Loucy (cell line): Measurements from ENCODE around the gene EREG.

ENCODE experiments used
- H2AFZ ChIP-seq: fragments of 200-600 bp; sonication (generic); 2 replicates; pipeline ENCODE4 v1.6.0; 2016; ENCODE audit warnings: antibody characterized with exemption, mild to moderate bottlenecking, low read length, moderate library complexity
- H3F3A ChIP-seq: fragments of 200-600 bp; 2 replicates; pipeline ENCODE4 v1.6.0; 2016; ENCODE audit warnings: antibody characterized with exemption, low read depth, mild to moderate bottlenecking
- H3K27me3 ChIP-seq: fragments of 200-600 bp; sonication (generic); 2 replicates; pipeline ENCODE4 v1.6.1; 2014; ENCODE audit warnings: low read length, mild to moderate bottlenecking; ENCODE audit not compliant: insufficient read depth, poor library complexity, severe bottlenecking
- H3K36me3 ChIP-seq: fragments of 200-600 bp; sonication (generic); 2 replicates; pipeline ENCODE4 v1.6.1; 2016; ENCODE audit warnings: low read length; ENCODE audit not compliant: insufficient read depth
- H3K4me1 ChIP-seq: fragments of 200-600 bp; sonication (generic); 2 replicates; pipeline ENCODE4 v1.5.1; 2014; ENCODE audit warnings: low read length, mild to moderate bottlenecking; ENCODE audit not compliant: insufficient read depth, poor library complexity, severe bottlenecking
- H3K4me2 ChIP-seq: fragments of 200-600 bp; sonication (generic); 2 replicates; pipeline ENCODE4 v1.6.0; 2014; ENCODE audit warnings: antibody characterized with exemption, low read length, low read depth, mild to moderate bottlenecking; ENCODE audit not compliant: poor library complexity, severe bottlenecking
- H3K4me3 ChIP-seq: fragments of 200-600 bp; sonication (generic); 2 replicates; pipeline ENCODE4 v1.5.1; 2014; ENCODE audit warnings: low read length, mild to moderate bottlenecking, mixed read lengths; ENCODE audit not compliant: poor library complexity, severe bottlenecking
- H3K79me2 ChIP-seq: fragments of 200-600 bp; sonication (generic); 2 replicates; pipeline ENCODE4 v1.6.1; 2014; ENCODE audit warnings: low read length; ENCODE audit not compliant: insufficient read depth
- H3K9ac ChIP-seq: fragments of 200-600 bp; sonication (generic); 2 replicates; pipeline ENCODE4 v1.6.0; 2014; ENCODE audit warnings: mild to moderate bottlenecking, low read depth, low read length, moderate library complexity; ENCODE audit not compliant: poor library complexity, severe bottlenecking
- H3K9me2 ChIP-seq: fragments of 200-600 bp; sonication (generic); replicated peaks from 2 replicates; pipeline ENCODE4 v1.6.1; 2016; ENCODE audit warnings: low read depth, low read length, mixed read lengths
- H3K9me3 ChIP-seq: fragments of 200-600 bp; sonication (generic); 2 replicates; pipeline ENCODE4 v1.6.1; 2014; ENCODE audit warnings: mild to moderate bottlenecking, antibody characterized with exemption, low read length, low read depth; ENCODE audit not compliant: insufficient read depth
- H4K20me1 ChIP-seq: fragments of 200-600 bp; sonication (generic); 2 replicates; pipeline ENCODE4 v1.6.0; 2014; ENCODE audit warnings: antibody characterized with exemption, low read length, mild to moderate bottlenecking; ENCODE audit not compliant: insufficient read depth, poor library complexity, severe bottlenecking
- CTCF ChIP-seq: fragments of 200-600 bp; sonication (generic); conservative IDR thresholded peaks from 2 replicates; pipeline ENCODE4 v1.5.1; 2014; ENCODE audit warnings: mild to moderate bottlenecking, antibody characterized with exemption, low read length
- EZH2phosphoT487 ChIP-seq: fragments of 200-600 bp; IDR thresholded peaks from 2 replicates; pipeline ENCODE4 v1.6.1; 2018; ENCODE audit warnings: antibody characterized with exemption, mild to moderate bottlenecking, moderate library complexity, borderline replicate concordance

The EREG gene

DNA sequence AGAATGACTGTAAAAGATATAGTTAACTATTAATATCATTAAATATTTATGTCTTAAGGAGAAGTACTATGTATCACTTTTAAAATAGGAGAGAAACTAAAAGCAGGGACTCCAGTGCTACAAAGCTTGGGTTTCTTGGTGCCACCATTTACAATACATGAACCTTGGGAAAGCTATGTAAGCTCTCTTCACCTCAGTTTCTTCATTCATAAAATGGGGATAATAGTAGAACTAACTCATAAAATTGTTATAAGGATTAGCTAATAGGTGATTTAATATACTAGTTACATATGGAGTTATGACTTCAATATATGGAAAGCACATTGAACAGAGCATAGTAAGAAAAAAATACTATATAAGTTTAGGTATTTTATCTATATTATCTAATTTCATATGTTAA is 33.0 kb upstream of the EREG start:
- Histone ChIP-seq H3K4me3 (no peak overlapping the region), H3K27me3 (no peaks in the 10 kb centered on the region), H3K4me1 (no peaks in the 10 kb centered on the region), H3K79me2 (no peaks in the 10 kb centered on the region), H3K9me2 (no peaks in the 10 kb centered on the region), H3K9ac (no peak overlapping the region), H3K4me2 (no peak overlapping the region), H3K9me3 (no peaks in the 10 kb centered on the region), H4K20me1 (no peaks in the 10 kb centered on the region), H2AFZ (no peak overlapping the region), H3F3A (no peaks in the 10 kb centered on the region), H3K36me3 (no peaks in the 10 kb centered on the region)
- no peak for TF ChIP-seq CTCF

GRCh38 chr4:74334636-74335035 is 30.3 kb upstream of the EREG start:
- no peak overlapping the region for H2AFZ ChIP-seq

DNA sequence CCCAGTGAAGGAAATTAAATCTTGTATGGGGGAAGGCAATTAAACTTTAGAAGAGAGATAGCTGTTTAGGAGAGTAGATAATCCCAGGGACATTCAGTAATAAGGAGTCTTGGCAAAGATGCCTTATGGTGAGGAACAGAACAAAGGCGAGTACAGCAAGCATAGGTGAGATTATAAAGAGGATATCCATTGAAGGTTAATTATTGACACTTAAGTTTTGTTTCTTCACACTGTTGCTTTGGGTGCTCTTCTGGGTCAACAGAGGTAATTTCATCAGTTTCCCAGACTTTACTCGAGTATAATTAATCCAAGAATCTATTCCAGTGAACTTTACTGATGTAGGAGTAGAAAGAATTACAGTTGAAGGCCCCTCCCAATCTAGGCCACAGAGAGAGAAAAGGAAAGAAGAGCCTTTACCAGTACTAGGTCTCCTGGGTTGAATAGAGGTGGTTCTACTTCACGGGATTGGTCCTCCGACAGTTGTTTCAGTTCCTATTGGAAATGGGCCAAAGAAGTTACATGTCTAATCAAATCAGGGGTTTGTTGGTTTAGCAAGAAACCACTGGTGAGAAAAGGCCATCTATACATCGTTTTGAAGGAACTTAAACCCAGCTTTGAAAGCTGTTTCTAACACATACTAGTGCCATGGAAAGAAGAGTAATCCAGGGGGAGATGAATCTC is 29.5 kb upstream of the EREG start:
- H4K20me1 ChIP-seq: no peaks in the 10 kb centered on the region
- H3K36me3 ChIP-seq: no peaks in the 10 kb centered on the region
- no peak for TF ChIP-seq EZH2phosphoT487
- TF ChIP-seq CTCF: no peak
- no peak overlapping the region for H3K4me2 ChIP-seq
- no peaks in the 10 kb centered on the region for H3F3A ChIP-seq
- no peak overlapping the region for H3K4me3 ChIP-seq
- H3K79me2 ChIP-seq: no peaks in the 10 kb centered on the region
- H2AFZ ChIP-seq: no peak overlapping the region
- no peaks in the 10 kb centered on the region for H3K9me2 ChIP-seq
- no peaks in the 10 kb centered on the region for H3K27me3 ChIP-seq
- no peak overlapping the region for H3K9ac ChIP-seq
- no peaks in the 10 kb centered on the region for H3K4me1 ChIP-seq
- no peaks in the 10 kb centered on the region for H3K9me3 ChIP-seq

More at GRCh38 chr4:74334636-74335035, 30.3 kb upstream of the EREG start:
- no peaks in the 10 kb centered on the region for H3F3A ChIP-seq
- no peaks in the 10 kb centered on the region for H4K20me1 ChIP-seq
- H3K9me2 ChIP-seq: no peaks in the 10 kb centered on the region
- no peaks in the 10 kb centered on the region for H3K79me2 ChIP-seq
- H3K27me3 ChIP-seq: no peaks in the 10 kb centered on the region
- no peaks in the 10 kb centered on the region for H3K36me3 ChIP-seq
- no peak for TF ChIP-seq EZH2phosphoT487
- TF ChIP-seq CTCF: no peak
- H3K4me2 ChIP-seq: no peak overlapping the region
- no peak overlapping the region for H3K4me3 ChIP-seq
- H3K9me3 ChIP-seq: no peaks in the 10 kb centered on the region
- no peak overlapping the region for H3K9ac ChIP-seq
- H3K4me1 ChIP-seq: no peaks in the 10 kb centered on the region
